Endodermal cell (in vitro differentiated cells): ENCODE results near the gene CCDC122. TPM values are rescaled to one million over a fixed set of nuclear protein-coding genes. Genes with fewer than 3 reads are reported as not detected.
"Not testable (repeated sequence)": the region's sequence is repeated elsewhere in the genome, so short reads cannot be mapped to it uniquely, and the experiment has no call there.

Experiments
- DNase-seq: peaks from one replicate; pipeline ENCODE4 v3.0.0-alpha.2; 2017
- H3K27ac ChIP-seq: 2 replicates; pipeline ENCODE4 v1.5.1; 2013; ENCODE audit warnings: mild to moderate bottlenecking, low read depth, low read length, moderate library complexity
- H3K27me3 ChIP-seq: 2 replicates; pipeline ENCODE4 v1.6.1; 2013; ENCODE audit warnings: mild to moderate bottlenecking, low read length, moderate library complexity; ENCODE audit not compliant: insufficient read depth, control insufficient read depth, poor library complexity, severe bottlenecking
- H3K36me3 ChIP-seq: 2 replicates; pipeline ENCODE4 v1.7.0; 2013; ENCODE audit warnings: mild to moderate bottlenecking, low read length, moderate library complexity; ENCODE audit not compliant: control insufficient read depth, insufficient read depth
- H3K4me1 ChIP-seq: one replicate; pipeline ENCODE4 v1.7.0; 2013; ENCODE audit warnings: low read length; ENCODE audit not compliant: control insufficient read depth, insufficient read depth
- H3K4me3 ChIP-seq: 2 replicates; pipeline ENCODE4 v1.5.1; 2013; ENCODE audit warnings: mild to moderate bottlenecking, low read length, moderate library complexity
- H3K9ac ChIP-seq: 2 replicates; pipeline ENCODE4 v1.6.1; 2013; ENCODE audit warnings: mild to moderate bottlenecking, low read length, moderate library complexity; ENCODE audit not compliant: poor library complexity, severe bottlenecking; ENCODE audit errors: extremely low read depth
- H3K9me3 ChIP-seq: 2 replicates; pipeline ENCODE4 v1.6.1; 2013; ENCODE audit warnings: mild to moderate bottlenecking, low read length, moderate library complexity; ENCODE audit not compliant: control insufficient read depth
- H3K27ac Mint-ChIP-seq: 2 replicates; pipeline ENCODE4 v1.8.0; 2020; ENCODE audit warnings: mixed read lengths
- H3K27me3 Mint-ChIP-seq: 2 replicates; pipeline ENCODE4 v1.8.0; 2021; ENCODE audit warnings: mild to moderate bottlenecking, mixed read lengths; ENCODE audit not compliant: insufficient read depth
- H3K36me3 Mint-ChIP-seq: 2 replicates; pipeline ENCODE4 v1.8.0; 2020; ENCODE audit warnings: low read depth, mixed read lengths
- H3K4me1 Mint-ChIP-seq: 2 replicates; pipeline ENCODE4 v1.8.0; 2020; ENCODE audit warnings: mixed read lengths
- H3K4me3 Mint-ChIP-seq: 2 replicates; pipeline ENCODE4 v1.8.0; 2020; ENCODE audit warnings: mild to moderate bottlenecking, moderate library complexity, mixed read lengths
- H3K9me3 Mint-ChIP-seq: 2 replicates; pipeline ENCODE4 v1.8.0; 2020; ENCODE audit warnings: mild to moderate bottlenecking, mixed read lengths
- CTCF ChIP-seq: fragments of 200-600 bp; sonication (generic); conservative IDR thresholded peaks from 2 replicates; pipeline ENCODE4 v1.5.0; 2021; ENCODE audit warnings: antibody characterized with exemption, mild to moderate bottlenecking
- WGBS, 2 experiments: methylation state at CpG; one replicate each; pipeline versions ENCODE4 v1.1.5 to v1.1.7; 2013; ENCODE audit warnings: missing lambda C conversion rate in 2 of 2, mixed read lengths in 1 of 2; ENCODE audit not compliant: insufficient coverage in 1 of 2, insufficient read length in 1 of 2; 5-methylcytosine and 5-hydroxymethylcytosine counted together
- total RNA-seq, 2 donors: library from RNA; stranded (reverse); fragmentation: NEBNext Ultra II Directional in 1 of 2; extraction: Animal tissue kit (Norgen Biotek cat#: 25700) in 1 of 2; gene quantifications; 2 replicates in 1 of 2; 3 replicates in 1 of 2; pipeline ENCODE4 v1.2.1, GENCODE V29; 2021

The CCDC122 gene
- total RNA-seq, 2 donors from 2014 or later = 10.2 to 11.5 TPM

GRCh38 chr13:43831088-43831487 lies 48.5 kb downstream of the CCDC122 start:
- H3K4me1 ChIP-seq = no peaks in the 10 kb centered on the region
- 88 to 100% methylated on average over 1 to 2 of the region's 2 CpGs for WGBS, 2 experiments

GRCh38 chr13:43830497-43830881 lies 49.1 kb downstream of the CCDC122 start:
- no peaks in the 10 kb centered on the region for H3K36me3 ChIP-seq
- H3K27ac ChIP-seq = no peak overlapping the region
- Mint-ChIP-seq H3K9me3 (no peaks in the 10 kb centered on the region), H3K27me3 (no peaks in the 10 kb centered on the region), H3K4me3 (no peak overlapping the region), H3K27ac (no peak overlapping the region), H3K4me1 (no peaks in the 10 kb centered on the region), H3K36me3 (no peaks in the 10 kb centered on the region)
- TF ChIP-seq CTCF = no peak
- WGBS, 2 experiments = 89 to 96% methylated on average over 5 of the region's 5 CpGs
- no peaks in the 10 kb centered on the region for H3K9me3 ChIP-seq
- no peak overlapping the region for H3K4me3 ChIP-seq
- H3K9ac ChIP-seq = no peak overlapping the region
- no peaks in the 10 kb centered on the region for H3K27me3 ChIP-seq
- no peak for DNase-seq
- no peaks in the 10 kb centered on the region for H3K4me1 ChIP-seq

More at GRCh38 chr13:43831088-43831487, 48.5 kb downstream of the CCDC122 start:
- DNase-seq = no peak
- no peaks in the 10 kb centered on the region for H3K36me3 ChIP-seq
- H3K9me3 ChIP-seq = no peaks in the 10 kb centered on the region
- H3K4me3 Mint-ChIP-seq = no peak overlapping the region
- H3K36me3 Mint-ChIP-seq = no peaks in the 10 kb centered on the region
- no peak overlapping the region for H3K4me3 ChIP-seq
- no peaks in the 10 kb centered on the region for H3K9me3 Mint-ChIP-seq
- H3K27ac Mint-ChIP-seq = no peak overlapping the region
- H3K4me1 Mint-ChIP-seq = no peaks in the 10 kb centered on the region
- no peaks in the 10 kb centered on the region for H3K27me3 Mint-ChIP-seq
- H3K27me3 ChIP-seq = no peaks in the 10 kb centered on the region
- no peak for TF ChIP-seq CTCF
- H3K9ac ChIP-seq = no peak overlapping the region
- no peak overlapping the region for H3K27ac ChIP-seq

- not testable (repeated sequence) for H3K27me3 Mint-ChIP-seq, H3K4me3 ChIP-seq, H3K4me3 Mint-ChIP-seq, H3K27ac Mint-ChIP-seq, H3K36me3 ChIP-seq, H3K4me1 Mint-ChIP-seq, H3K27ac ChIP-seq, H3K27me3 ChIP-seq, DNase-seq, H3K4me1 ChIP-seq, H3K9me3 Mint-ChIP-seq, H3K9me3 ChIP-seq, H3K9ac ChIP-seq, H3K36me3 Mint-ChIP-seq
- WGBS, 2 experiments = 86 to 100% methylated on average over 1 of the region's 1 CpG
Observed at GRCh38 chr13:43824656-43825055, 54.9 kb downstream of the CCDC122 start.

- Histone ChIP-seq H3K27me3 (no peaks in the 10 kb centered on the region), H3K4me1 (no peaks in the 10 kb centered on the region), H3K4me3 (no peak overlapping the region), H3K9me3 (no peaks in the 10 kb centered on the region), H3K27ac (no peak overlapping the region), H3K9ac (no peak overlapping the region), H3K36me3 (no peaks in the 10 kb centered on the region)
- Mint-ChIP-seq H3K27ac (no peak overlapping the region), H3K27me3 (no peaks in the 10 kb centered on the region), H3K9me3 (peaks cover 4% of the 10 kb centered on the region), H3K4me1 (no peaks in the 10 kb centered on the region), H3K36me3 (peaks cover 4% of the 10 kb centered on the region), H3K4me3 (no peak overlapping the region)
- no peak for DNase-seq
- TF ChIP-seq CTCF = no peak
- 92 to 100% methylated on average over 1 of the region's 1 CpG for WGBS, 2 experiments
Observed at GRCh38 chr13:43822969-43823368, 56.6 kb downstream of the CCDC122 start.
